ENCODE data around the gene MMADHC.

MMADHC gene

DNA sequence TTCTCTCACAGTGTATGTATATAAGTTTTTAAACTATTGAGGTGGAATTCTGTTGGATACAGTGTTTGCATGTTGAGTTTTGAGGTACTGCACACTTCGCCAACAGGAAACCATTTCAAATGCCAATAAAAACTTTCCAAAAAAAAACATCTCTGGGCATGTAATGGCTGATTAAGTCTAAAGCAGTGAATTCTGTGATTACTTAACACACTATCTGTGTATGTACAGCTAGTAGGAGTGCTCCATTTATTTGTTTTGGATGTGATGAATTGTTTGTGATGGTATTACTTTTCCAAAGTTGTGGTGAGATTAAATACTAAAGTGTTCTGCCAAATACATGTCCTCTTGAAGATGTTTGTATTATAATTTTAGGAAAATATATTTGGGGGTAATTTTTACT, 31.1 kb downstream of the MMADHC start:
- DNase-seq (ENCODE audit: low read depth in 2 of 2), result no peak

- no peak for DNase-seq (ENCODE audit: low read depth in 2 of 2)
These were observed 34.7 kb downstream of the MMADHC start for GRCh38 chr2:149552830-149553229.

DNA sequence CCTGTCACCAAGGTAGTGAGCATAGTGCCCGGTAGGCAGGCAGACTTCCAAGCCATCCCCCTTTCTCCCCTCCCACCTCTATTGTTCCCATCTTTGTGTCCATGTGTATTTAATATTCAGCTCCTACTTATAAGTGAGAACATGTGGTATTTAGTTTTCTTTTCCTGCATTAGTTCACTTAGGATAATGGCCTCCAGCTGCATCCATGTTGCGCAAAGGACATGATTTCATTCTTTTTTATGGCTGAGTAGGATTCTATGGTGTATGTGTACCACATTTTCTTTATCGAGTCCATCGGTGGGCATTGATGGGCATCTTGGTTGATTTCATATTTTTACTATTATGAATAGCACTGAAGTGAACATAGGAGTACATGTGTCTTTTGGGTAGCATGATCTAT, 35.3 kb downstream of the MMADHC start:
- no peak for DNase-seq (ENCODE audit: low read depth in 2 of 2)

DNA sequence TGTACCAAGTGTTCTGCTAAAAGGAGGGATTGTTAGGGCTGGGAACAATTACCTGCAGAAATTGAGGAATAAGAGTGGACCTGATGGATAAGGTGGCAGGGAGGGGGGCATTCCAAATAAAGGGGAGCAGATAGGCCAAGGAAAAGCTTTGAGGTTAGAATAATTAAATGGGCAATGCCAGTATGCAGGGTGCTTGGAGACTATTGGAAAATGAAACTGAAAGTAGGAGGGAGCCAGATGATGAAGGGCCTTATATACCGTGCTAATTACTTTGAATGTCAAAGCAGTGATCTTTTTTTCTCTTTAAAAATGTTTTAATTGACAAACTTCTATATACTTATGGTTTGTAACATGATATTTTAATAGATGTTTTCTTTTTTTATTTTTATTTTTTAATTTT, 42.9 kb downstream of the MMADHC start:
- DNase-seq (ENCODE audit: low read depth in 2 of 2), result no peak

DNA sequence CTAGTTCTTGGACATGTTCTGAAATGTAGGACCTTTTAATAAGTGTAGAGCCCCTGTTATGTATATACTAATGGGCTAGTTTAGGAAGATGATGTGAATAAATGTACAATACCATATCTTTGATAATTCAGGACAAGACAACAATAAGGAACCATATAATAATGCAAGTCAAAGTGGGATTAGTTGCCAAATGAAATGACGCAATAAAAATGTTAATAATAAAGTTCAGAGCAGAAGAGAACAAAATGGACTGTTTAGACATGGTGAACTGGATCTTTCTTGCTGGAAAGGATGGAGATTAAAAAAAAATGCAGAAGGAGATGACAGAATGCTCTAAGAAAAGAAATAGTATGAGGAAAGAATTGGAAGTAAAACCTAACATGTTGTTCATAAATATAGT, 43.7 kb downstream of the MMADHC start:
- no peak for DNase-seq (ENCODE audit: low read depth in 2 of 2)

DNA sequence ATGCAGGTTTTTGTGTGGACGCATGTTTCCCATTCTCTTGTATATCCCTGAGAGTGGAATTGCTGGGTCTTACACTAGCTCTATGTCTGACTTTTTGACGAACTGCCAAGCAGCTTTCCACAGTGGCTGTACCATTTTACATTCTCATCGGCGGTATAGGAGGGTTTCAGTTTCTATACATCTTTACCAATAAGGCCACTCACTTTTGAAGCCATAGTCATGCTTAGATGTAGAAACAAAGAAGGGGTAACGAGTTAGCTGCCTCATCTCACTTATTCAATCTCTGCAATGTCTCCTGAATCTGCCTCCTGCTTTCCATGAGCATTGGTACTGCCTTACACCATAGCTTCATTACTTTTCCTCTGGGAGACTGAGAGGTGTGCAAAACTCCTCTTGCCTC, 47.4 kb downstream of the MMADHC start:
- DNase-seq (ENCODE audit: low read depth in 2 of 2), result no peak

- DNase-seq (ENCODE audit: low read depth in 2 of 2), result no peak
These were observed 49.3 kb downstream of the MMADHC start for GRCh38 chr2:149538138-149538833.

- DNase-seq (ENCODE audit: low read depth in 2 of 2), result no peak
These were observed 50.4 kb downstream of the MMADHC start for GRCh38 chr2:149537092-149537726.

GRCh38 chr2:149536649-149537048, 50.9 kb downstream of the MMADHC start:
- no peak for DNase-seq (ENCODE audit: low read depth in 2 of 2)

GRCh38 chr2:149534674-149535073, 52.9 kb downstream of the MMADHC start:
- DNase-seq (ENCODE audit: low read depth in 2 of 2), result no peak

DNA sequence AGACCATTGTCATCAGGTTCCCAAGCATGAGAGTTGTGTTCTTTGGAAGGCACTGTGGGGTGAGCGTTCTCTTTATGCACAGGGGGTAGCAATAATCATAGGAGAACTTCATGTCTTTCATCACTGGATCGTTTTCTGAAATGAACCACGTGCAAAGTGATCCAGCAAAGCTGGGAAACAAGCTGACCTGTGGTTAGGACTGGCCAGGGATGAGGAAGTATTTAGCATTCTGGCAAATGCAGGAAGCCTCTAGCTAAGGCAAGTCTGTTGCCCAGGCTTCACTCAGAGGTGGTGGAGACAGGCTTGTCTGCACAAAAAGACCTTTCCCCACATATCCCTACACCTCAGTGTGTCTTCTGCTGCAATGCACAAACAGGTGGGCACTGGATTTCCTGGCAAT, 58.6 kb downstream of the MMADHC start:
- no peak for DNase-seq (ENCODE audit: low read depth in 2 of 2)

GRCh38 chr2:149527998-149528755, 59.4 kb downstream of the MMADHC start:
- no peak for DNase-seq (ENCODE audit: low read depth in 2 of 2)

- DNase-seq (ENCODE audit: low read depth in 2 of 2), result no peak
These were observed 60.9 kb downstream of the MMADHC start for GRCh38 chr2:149526689-149527088.

GRCh38 chr2:149525323-149525722, 62.3 kb downstream of the MMADHC start:
- no peak for DNase-seq (ENCODE audit: low read depth in 2 of 2)

Data from stimulated activated CD4-positive, alpha-beta T cell treated with anti-CD3 and anti-CD28 coated beads, Interleukin-1b, Interleukin-23, amount 100 ng/mL, for 4 hours (primary cell).